22Rv1 (cell line): ENCODE results near the gene PRSS2.

Experiments used
- CTCF ChIP-seq: fragments of 450-650 bp; IDR thresholded peaks from 2 replicates; pipeline ENCODE4 v1.5.1; 2017; ENCODE audit warnings: mild to moderate bottlenecking
- ZFX ChIP-seq: fragments of 450-650 bp; IDR thresholded peaks from 2 replicates; pipeline ENCODE4 v1.6.1; 2017; ENCODE audit warnings: antibody characterized with exemption, borderline replicate concordance

DNA sequence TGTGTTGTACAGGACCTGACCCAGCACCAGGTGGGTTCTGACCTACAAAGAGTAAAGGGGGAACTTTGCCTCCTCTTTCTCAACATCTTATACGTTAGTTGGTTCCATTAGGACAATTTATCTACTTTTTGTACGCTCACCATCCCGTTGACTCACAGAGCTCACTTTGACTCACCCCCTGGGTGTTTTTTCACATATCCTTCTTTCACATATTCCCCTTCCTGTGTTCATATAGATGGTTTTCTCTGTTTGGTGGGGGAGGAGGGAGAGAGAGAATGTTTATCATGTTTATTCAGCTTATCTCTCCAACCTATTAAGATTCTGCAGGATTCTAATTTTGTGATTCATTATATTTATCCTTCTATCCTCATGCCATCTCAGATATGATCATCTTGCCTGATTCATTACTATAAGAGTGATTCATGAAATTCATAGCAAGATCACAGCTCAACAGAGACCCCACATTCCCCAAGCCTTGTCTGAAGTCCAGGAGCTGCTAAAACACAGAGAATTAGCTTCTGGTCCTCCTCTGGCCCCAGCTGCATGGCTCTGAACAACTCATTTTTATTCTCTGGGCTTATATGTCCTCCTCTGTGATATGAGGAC, 37.2 kb downstream of the PRSS2 start:
- TF ChIP-seq CTCF, result no peak
- TF ChIP-seq ZFX, result no peak
